GM10266 (cell line): ENCODE data around the gene OR52B4.
"Not testable (repeated sequence)": the region's sequence is repeated elsewhere in the genome, so short reads cannot be mapped to it uniquely, and the experiment has no call there.

Experiments used
- DNase-seq: peaks from one replicate; pipeline ENCODE4 v3.0.0; 2012; ENCODE audit errors: extremely low spot score
- CTCF ChIP-seq: IDR thresholded peaks from 2 replicates; pipeline ENCODE4 v1.5.1; 2012; ENCODE audit warnings: mild to moderate bottlenecking, low read depth; ENCODE audit not compliant: control insufficient read depth, insufficient read depth; ENCODE audit errors: missing control alignments

Gene OR52B4

GRCh38 chr11:4381901-4382300 is 13.7 kb upstream of the OR52B4 start:
- no peak for TF ChIP-seq CTCF
- DNase-seq = no peak

GRCh38 chr11:4375431-4376140 is 7.4 kb upstream of the OR52B4 start:
- no peak for TF ChIP-seq CTCF
- DNase-seq = no peak

- DNase-seq = no peak
- TF ChIP-seq CTCF = no peak
Measured at GRCh38 chr11:4370166-4370565, 2.0 kb upstream of the OR52B4 start.

- DNase-seq = not testable (repeated sequence)
Measured at GRCh38 chr11:4348142-4348541, 20.0 kb downstream of the OR52B4 start.

GRCh38 chr11:4345366-4345765 is 22.8 kb downstream of the OR52B4 start:
- DNase-seq = not testable (repeated sequence)

GRCh38 chr11:4334356-4334755 is 33.8 kb downstream of the OR52B4 start:
- not testable (repeated sequence) for DNase-seq
